Measurements from ENCODE around the gene SLC18B1.

The SLC18B1 gene

GRCh38 chr6:132805548-132805947 is 7.1 kb upstream of the SLC18B1 start:
- TF ChIP-seq ZC3H10 (CRISPR knock-in tag; IDR thresholded peaks at IDR 0.05): no peak
- no peak for ATAC-seq

- TF ChIP-seq RARB (CRISPR knock-in tag; IDR thresholded peaks at IDR 0.05): no peak
- TF ChIP-seq PATZ1 (CRISPR knock-in tag; IDR thresholded peaks at IDR 0.05; ENCODE audit: borderline replicate concordance): no peak
- TF ChIP-seq TSHZ2 (CRISPR knock-in tag; IDR thresholded peaks at IDR 0.05): no peak
- TF ChIP-seq ARNTL (CRISPR knock-in tag; IDR thresholded peaks at IDR 0.05; ENCODE audit: borderline replicate concordance, low read depth): no peak
- TF ChIP-seq BACH2 (CRISPR knock-in tag; IDR thresholded peaks at IDR 0.05; ENCODE audit: borderline replicate concordance): no peak
- no peak for TF ChIP-seq CSRNP3 (CRISPR knock-in tag; IDR thresholded peaks at IDR 0.05)
- no peak for TF ChIP-seq CSDC2 (CRISPR knock-in tag; IDR thresholded peaks at IDR 0.05)
- no peak for TF ChIP-seq ZFP30 (CRISPR knock-in tag; IDR thresholded peaks at IDR 0.05)
- no peak for TF ChIP-seq ISL1 (CRISPR knock-in tag; IDR thresholded peaks at IDR 0.05)
- TF ChIP-seq TCF4 (CRISPR knock-in tag; IDR thresholded peaks at IDR 0.05; ENCODE audit: borderline replicate concordance): no peak
- TF ChIP-seq ZC3H10 (CRISPR knock-in tag; IDR thresholded peaks at IDR 0.05): no peak
- TF ChIP-seq ESRRG (CRISPR knock-in tag; IDR thresholded peaks at IDR 0.05): no peak
- TF ChIP-seq ZFP3 (CRISPR knock-in tag; IDR thresholded peaks at IDR 0.05): no peak
- TF ChIP-seq ZNF565 (CRISPR knock-in tag; conservative IDR thresholded peaks at IDR 0.05; ENCODE audit: low read depth): no peak
- no peak for TF ChIP-seq CREB5 (CRISPR knock-in tag; IDR thresholded peaks at IDR 0.05; ENCODE audit: low read depth)
- TF ChIP-seq GLIS3 (CRISPR knock-in tag; IDR thresholded peaks at IDR 0.05): no peak
- TF ChIP-seq PPARA (CRISPR knock-in tag; IDR thresholded peaks at IDR 0.05; ENCODE audit: borderline replicate concordance): no peak
- no peak for TF ChIP-seq SNAI2 (CRISPR knock-in tag; IDR thresholded peaks at IDR 0.05)
- no peak for TF ChIP-seq ZNF70 (CRISPR knock-in tag; IDR thresholded peaks at IDR 0.05)
- TF ChIP-seq TOX (CRISPR knock-in tag; IDR thresholded peaks at IDR 0.05; ENCODE audit: borderline replicate concordance): no peak
- no peak for ATAC-seq
Measured at GRCh38 chr6:132804251-132804650, 5.8 kb upstream of the SLC18B1 start.

GRCh38 chr6:132800656-132801055 is 2.2 kb upstream of the SLC18B1 start:
- no peak for TF ChIP-seq PATZ1 (CRISPR knock-in tag; IDR thresholded peaks at IDR 0.05; ENCODE audit: borderline replicate concordance)
- TF ChIP-seq ARNTL (CRISPR knock-in tag; IDR thresholded peaks at IDR 0.05; ENCODE audit: borderline replicate concordance, low read depth): no peak
- no peak for TF ChIP-seq ISL1 (CRISPR knock-in tag; IDR thresholded peaks at IDR 0.05)
- TF ChIP-seq BACH2 (CRISPR knock-in tag; IDR thresholded peaks at IDR 0.05; ENCODE audit: borderline replicate concordance): no peak
- no peak for TF ChIP-seq GLIS3 (CRISPR knock-in tag; IDR thresholded peaks at IDR 0.05)
- no peak for TF ChIP-seq TSHZ2 (CRISPR knock-in tag; IDR thresholded peaks at IDR 0.05)
- ATAC-seq: no peak

Measured in SK-N-SH treated with all-trans-retinoic acid at 6 μM for 48 hours (cell line).